HG03469 (cell line): ENCODE data around the gene RRP8.

ENCODE experiments used
- ATAC-seq: cut with Tn5 transposase; IDR thresholded peaks from one replicate; pipeline ENCODE4 v1.9.1; 2021; ENCODE audit warnings: mild to moderate bottlenecking, moderate library complexity, moderate number of reproducible peaks; ENCODE audit not compliant: unreplicated experiment

Gene RRP8

DNA sequence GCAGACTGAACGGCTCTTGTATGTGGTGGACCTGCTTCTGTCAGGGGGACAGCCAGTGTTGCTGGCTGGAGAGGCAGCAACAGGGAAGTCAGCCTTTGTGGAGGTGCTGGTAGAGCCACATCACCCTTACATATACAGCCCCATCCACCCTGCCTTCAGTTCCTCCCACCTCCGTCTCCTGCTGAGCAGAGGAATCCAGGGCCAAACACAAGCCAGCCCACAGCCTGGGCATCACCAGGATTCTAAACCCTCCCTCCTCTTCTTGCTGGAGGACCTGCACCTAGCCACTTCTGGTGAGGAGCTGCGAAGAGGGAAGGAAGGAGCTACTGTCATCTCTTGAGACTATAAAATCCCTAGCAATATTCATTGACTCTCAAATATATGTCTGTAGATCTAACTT lies 54.8 kb downstream of the RRP8 start:
- no peak for ATAC-seq

DNA sequence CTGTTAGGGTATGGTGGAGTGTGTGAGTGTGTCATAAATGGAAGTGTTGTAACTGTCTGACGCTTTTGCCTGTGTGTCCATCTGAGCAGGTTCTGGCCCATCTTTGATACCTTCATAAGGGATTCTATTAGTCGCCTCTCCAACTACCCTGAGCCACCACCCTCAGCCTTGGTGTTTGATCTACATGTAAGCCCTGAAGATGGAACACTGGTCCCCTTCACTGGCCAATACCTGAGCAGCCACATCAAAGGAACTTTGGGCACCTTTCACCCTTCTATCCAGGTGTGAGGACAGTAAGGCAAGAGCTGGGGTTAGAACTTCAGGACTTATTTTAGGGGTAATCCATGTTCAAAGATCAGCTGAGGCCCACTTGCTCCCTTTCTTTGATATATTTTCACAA lies 55.3 kb downstream of the RRP8 start:
- no peak for ATAC-seq

DNA sequence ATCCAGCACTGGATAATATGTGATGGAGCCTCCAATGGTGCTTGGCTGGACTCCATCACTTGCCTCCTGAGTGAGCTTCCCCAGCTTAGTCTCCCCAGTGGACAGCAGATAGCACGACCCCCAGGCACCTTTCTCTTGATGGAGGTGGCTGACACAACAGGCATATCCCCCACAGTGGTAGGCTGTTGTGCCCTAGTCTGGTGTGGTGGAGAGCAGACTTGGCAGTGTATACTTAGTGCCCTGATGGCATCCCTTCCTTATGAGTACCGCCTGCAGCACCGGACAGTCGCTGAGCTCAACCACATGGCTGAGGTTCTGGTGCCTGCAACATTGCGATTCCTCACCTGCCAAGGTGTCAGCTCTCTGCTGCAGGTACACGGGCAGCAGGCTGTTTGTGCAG lies 56.2 kb downstream of the RRP8 start:
- ATAC-seq, result no peak

DNA sequence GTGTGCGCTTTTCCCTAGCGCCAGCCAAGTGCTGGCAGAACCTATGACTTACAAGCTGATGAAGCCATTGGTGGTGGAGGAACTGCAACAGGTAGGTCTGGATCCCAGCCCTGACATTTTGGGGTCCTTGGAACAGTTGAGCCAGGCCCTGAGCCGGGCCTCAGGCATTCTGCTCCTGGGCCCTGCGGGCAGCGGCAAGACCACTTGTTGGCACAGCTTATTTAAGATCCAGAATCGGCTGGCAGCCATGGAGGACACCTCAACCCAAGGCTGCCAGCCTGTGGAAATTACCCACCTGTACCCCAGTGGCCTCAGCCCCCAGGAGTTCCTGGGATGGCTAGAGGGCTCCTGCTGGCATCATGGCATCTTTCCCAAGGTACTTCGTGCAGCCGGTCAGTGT lies 56.7 kb downstream of the RRP8 start:
- no peak for ATAC-seq

GRCh38 chr11:6545917-6546605 lies 57.4 kb downstream of the RRP8 start:
- no peak for ATAC-seq
